ENCODE results near the gene SUMO4.

Gene SUMO4

DNA sequence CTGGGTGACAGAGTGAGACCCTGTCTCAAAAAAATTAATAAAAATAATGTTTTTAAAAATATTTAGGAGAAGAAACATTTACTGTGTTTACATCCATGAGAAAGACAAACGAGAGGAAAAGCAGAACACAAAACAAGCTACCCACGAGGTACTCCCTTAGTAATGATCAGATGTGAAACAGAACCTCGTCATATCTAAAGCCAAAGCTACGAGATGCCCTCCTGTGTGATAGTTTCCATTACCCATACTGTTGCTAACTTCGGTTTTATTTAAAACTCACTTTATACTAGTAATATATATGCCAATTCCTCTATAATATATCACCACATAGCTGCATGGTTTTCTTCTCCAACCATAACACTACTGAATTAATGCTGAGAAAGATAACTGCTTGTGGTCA is 21.1 kb downstream of the SUMO4 start:
- Histone ChIP-seq H3K4me1 (ENCODE audit: insufficient read depth, low read length, poor library complexity, severe bottlenecking) (no peaks in the 10 kb centered on the region), H3F3A (ENCODE audit: low read depth) (no peaks in the 10 kb centered on the region), H3K27me3 (ENCODE audit: insufficient read depth, low read length, poor library complexity, severe bottlenecking) (no peaks in the 10 kb centered on the region), H2AFZ (ENCODE audit: low read length) (no peak overlapping the region), H4K20me1 (ENCODE audit: insufficient read depth, low read length, poor library complexity, severe bottlenecking) (no peaks in the 10 kb centered on the region), H3K4me3 (ENCODE audit: low read length, poor library complexity, severe bottlenecking) (no peak overlapping the region), H3K9me3 (ENCODE audit: insufficient read depth, low read depth, low read length) (no peaks in the 10 kb centered on the region), H3K4me2 (ENCODE audit: low read depth, low read length, poor library complexity, severe bottlenecking) (no peak overlapping the region), H3K9me2 (replicated peaks; ENCODE audit: low read depth, low read length) (no peaks in the 10 kb centered on the region), H3K9ac (ENCODE audit: low read depth, low read length, poor library complexity, severe bottlenecking) (no peak overlapping the region), H3K36me3 (ENCODE audit: insufficient read depth, low read length) (no peaks in the 10 kb centered on the region), H3K79me2 (ENCODE audit: insufficient read depth, low read length) (no peaks in the 10 kb centered on the region)
- TF ChIP-seq EZH2phosphoT487 (IDR thresholded peaks at IDR 0.05; ENCODE audit: borderline replicate concordance): no peak
- TF ChIP-seq, protein P1, sequence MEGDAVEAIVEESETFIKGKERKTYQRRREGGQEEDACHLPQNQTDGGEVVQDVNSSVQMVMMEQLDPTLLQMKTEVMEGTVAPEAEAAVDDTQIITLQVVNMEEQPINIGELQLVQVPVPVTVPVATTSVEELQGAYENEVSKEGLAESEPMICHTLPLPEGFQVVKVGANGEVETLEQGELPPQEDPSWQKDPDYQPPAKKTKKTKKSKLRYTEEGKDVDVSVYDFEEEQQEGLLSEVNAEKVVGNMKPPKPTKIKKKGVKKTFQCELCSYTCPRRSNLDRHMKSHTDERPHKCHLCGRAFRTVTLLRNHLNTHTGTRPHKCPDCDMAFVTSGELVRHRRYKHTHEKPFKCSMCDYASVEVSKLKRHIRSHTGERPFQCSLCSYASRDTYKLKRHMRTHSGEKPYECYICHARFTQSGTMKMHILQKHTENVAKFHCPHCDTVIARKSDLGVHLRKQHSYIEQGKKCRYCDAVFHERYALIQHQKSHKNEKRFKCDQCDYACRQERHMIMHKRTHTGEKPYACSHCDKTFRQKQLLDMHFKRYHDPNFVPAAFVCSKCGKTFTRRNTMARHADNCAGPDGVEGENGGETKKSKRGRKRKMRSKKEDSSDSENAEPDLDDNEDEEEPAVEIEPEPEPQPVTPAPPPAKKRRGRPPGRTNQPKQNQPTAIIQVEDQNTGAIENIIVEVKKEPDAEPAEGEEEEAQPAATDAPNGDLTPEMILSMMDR (conservative IDR thresholded peaks at IDR 0.05; ENCODE audit: low read length): no peak

DNA sequence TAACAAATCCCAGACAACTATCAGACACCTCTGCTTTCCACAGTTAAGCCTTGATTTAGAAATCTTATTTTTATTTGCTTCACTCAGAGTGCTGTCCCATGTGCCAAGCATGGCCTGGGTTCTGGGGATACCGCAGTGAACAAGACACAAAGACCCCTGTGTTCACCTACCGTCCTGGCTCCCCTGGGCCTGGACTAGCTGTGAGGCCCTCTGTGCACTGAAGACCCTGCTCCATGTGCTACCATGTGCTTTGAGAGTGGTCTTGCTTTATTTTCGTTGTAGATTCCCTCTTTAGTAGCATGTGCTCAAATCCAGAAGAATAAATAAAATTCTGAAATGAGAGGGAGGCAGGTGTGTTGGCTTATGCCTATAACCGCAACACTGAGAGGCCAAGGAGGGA is 22.5 kb downstream of the SUMO4 start:
- Histone ChIP-seq H3K4me3 (ENCODE audit: low read length, poor library complexity, severe bottlenecking) (no peak overlapping the region), H3K9me2 (replicated peaks; ENCODE audit: low read depth, low read length) (no peaks in the 10 kb centered on the region), H3K9me3 (ENCODE audit: insufficient read depth, low read depth, low read length) (no peaks in the 10 kb centered on the region), H3K36me3 (ENCODE audit: insufficient read depth, low read length) (no peaks in the 10 kb centered on the region), H3K79me2 (ENCODE audit: insufficient read depth, low read length) (no peaks in the 10 kb centered on the region), H3K27me3 (ENCODE audit: insufficient read depth, low read length, poor library complexity, severe bottlenecking) (no peaks in the 10 kb centered on the region), H3F3A (ENCODE audit: low read depth) (no peaks in the 10 kb centered on the region), H3K9ac (ENCODE audit: low read depth, low read length, poor library complexity, severe bottlenecking) (no peak overlapping the region), H2AFZ (ENCODE audit: low read length) (no peak overlapping the region), H3K4me2 (ENCODE audit: low read depth, low read length, poor library complexity, severe bottlenecking) (no peak overlapping the region), H3K4me1 (ENCODE audit: insufficient read depth, low read length, poor library complexity, severe bottlenecking) (no peaks in the 10 kb centered on the region), H4K20me1 (ENCODE audit: insufficient read depth, low read length, poor library complexity, severe bottlenecking) (no peaks in the 10 kb centered on the region)
- TF ChIP-seq EZH2phosphoT487 (IDR thresholded peaks at IDR 0.05; ENCODE audit: borderline replicate concordance): no peak

DNA sequence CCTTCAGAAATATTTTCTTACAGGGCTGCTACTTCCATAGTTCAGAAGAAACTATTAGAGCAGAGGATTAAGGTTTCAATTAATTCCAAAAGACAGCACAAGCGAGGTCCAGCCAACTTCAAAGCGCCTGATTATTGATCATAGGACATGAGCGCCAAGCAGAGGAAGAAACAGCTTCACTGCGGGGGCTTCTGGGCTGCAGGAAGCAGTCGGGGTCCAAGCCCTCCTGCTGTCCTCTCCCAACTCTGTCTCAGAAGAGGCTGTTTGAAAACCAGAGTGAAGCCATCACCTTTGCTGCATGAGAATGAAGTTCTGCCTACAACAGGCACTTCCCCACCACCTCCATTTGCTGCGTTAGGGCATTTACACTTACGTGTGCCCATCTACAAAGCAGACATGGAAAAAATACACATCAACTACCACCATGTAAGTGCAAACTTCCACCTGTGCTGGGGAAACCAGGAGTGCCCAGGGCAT is 23.9 kb downstream of the SUMO4 start:
- H3K36me3 ChIP-seq (ENCODE audit: insufficient read depth, low read length): no peaks in the 10 kb centered on the region
- no peaks in the 10 kb centered on the region for H3K27me3 ChIP-seq (ENCODE audit: insufficient read depth, low read length, poor library complexity, severe bottlenecking)
- no peaks in the 10 kb centered on the region for H3K9me2 ChIP-seq (replicated peaks; ENCODE audit: low read depth, low read length)
- H3K4me3 ChIP-seq (ENCODE audit: low read length, poor library complexity, severe bottlenecking): no peak overlapping the region
- no peaks in the 10 kb centered on the region for H4K20me1 ChIP-seq (ENCODE audit: insufficient read depth, low read length, poor library complexity, severe bottlenecking)
- no peaks in the 10 kb centered on the region for H3F3A ChIP-seq (ENCODE audit: low read depth)
- no peak overlapping the region for H3K9ac ChIP-seq (ENCODE audit: low read depth, low read length, poor library complexity, severe bottlenecking)
- TF ChIP-seq EZH2phosphoT487 (IDR thresholded peaks at IDR 0.05; ENCODE audit: borderline replicate concordance): no peak
- TF ChIP-seq, protein P1 (conservative IDR thresholded peaks at IDR 0.05; ENCODE audit: low read length): no peak
- H2AFZ ChIP-seq (ENCODE audit: low read length): no peak overlapping the region; the same call in 1 of the 2 replicates
- H3K4me1 ChIP-seq (ENCODE audit: insufficient read depth, low read length, poor library complexity, severe bottlenecking): no peaks in the 10 kb centered on the region
- no peak overlapping the region for H3K4me2 ChIP-seq (ENCODE audit: low read depth, low read length, poor library complexity, severe bottlenecking)
- no peaks in the 10 kb centered on the region for H3K9me3 ChIP-seq (ENCODE audit: insufficient read depth, low read depth, low read length)
- no peaks in the 10 kb centered on the region for H3K79me2 ChIP-seq (ENCODE audit: insufficient read depth, low read length)

DNA sequence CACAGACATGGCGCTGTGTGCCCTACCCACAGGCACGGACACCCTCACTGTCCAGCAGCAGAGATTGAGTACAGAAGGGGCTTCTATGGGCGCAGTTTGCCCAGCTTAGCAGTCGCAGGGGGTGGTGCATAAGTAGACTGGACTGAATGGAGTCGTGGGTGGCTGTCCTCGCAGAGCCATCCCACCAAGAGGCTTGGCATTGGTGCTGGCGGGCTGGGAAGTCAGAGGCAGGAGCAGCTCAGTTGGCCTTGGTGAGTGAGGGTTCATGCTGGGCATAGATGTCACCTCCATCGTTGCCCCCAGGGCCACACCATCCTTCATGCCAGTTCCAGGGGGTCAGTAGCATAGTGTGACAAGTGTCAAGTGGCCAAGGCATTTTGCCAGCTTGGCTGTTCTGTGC is 25.2 kb downstream of the SUMO4 start:
- no peaks in the 10 kb centered on the region for H3K36me3 ChIP-seq (ENCODE audit: insufficient read depth, low read length)
- no peaks in the 10 kb centered on the region for H3K9me3 ChIP-seq (ENCODE audit: insufficient read depth, low read depth, low read length)
- no peaks in the 10 kb centered on the region for H3K27me3 ChIP-seq (ENCODE audit: insufficient read depth, low read length, poor library complexity, severe bottlenecking)
- H3K9ac ChIP-seq (ENCODE audit: low read depth, low read length, poor library complexity, severe bottlenecking): no peak overlapping the region
- no peak overlapping the region for H2AFZ ChIP-seq (ENCODE audit: low read length)
- H3K9me2 ChIP-seq (replicated peaks; ENCODE audit: low read depth, low read length): no peaks in the 10 kb centered on the region
- TF ChIP-seq, protein P1 (conservative IDR thresholded peaks at IDR 0.05; ENCODE audit: low read length): no peak
- TF ChIP-seq EZH2phosphoT487 (IDR thresholded peaks at IDR 0.05; ENCODE audit: borderline replicate concordance): no peak
- H3K4me3 ChIP-seq (ENCODE audit: low read length, poor library complexity, severe bottlenecking): no peak overlapping the region
- no peak overlapping the region for H3K4me2 ChIP-seq (ENCODE audit: low read depth, low read length, poor library complexity, severe bottlenecking)
- no peaks in the 10 kb centered on the region for H3K4me1 ChIP-seq (ENCODE audit: insufficient read depth, low read length, poor library complexity, severe bottlenecking)
- H3K79me2 ChIP-seq (ENCODE audit: insufficient read depth, low read length): no peaks in the 10 kb centered on the region
- no peaks in the 10 kb centered on the region for H4K20me1 ChIP-seq (ENCODE audit: insufficient read depth, low read length, poor library complexity, severe bottlenecking)
- H3F3A ChIP-seq (ENCODE audit: low read depth): no peaks in the 10 kb centered on the region
